ENCODE results near the gene SYS1. TPM values are rescaled to one million over a fixed set of nuclear protein-coding genes. Genes with fewer than 3 reads are reported as not detected.

SYS1 gene
- total RNA-seq, 1 donor from 2014 or later, result 29.2 TPM

- Mint-ChIP-seq H3K4me3 (peak overlapping the region; percentile 96), H3K9me3 (no peaks in the 10 kb centered on the region), H3K27me3 (no peaks in the 10 kb centered on the region), H3K4me1 (ENCODE audit: unreplicated experiment) (peaks cover 79% of the 10 kb centered on the region), H3K27ac (peak overlapping the region; percentile 96), H3K36me3 (peaks cover 17% of the 10 kb centered on the region)
- no peak for TF ChIP-seq CTCF (conservative IDR thresholded peaks at IDR 0.05)
- DNase-seq (ENCODE audit: extremely low spot score, unreplicated experiment), result no peak
These were observed 22.0 kb upstream of the SYS1 start for GRCh38 chr20:45340951-45341350.

GRCh38 chr20:45341579-45341938 lies 21.4 kb upstream of the SYS1 start:
- H3K9me3 Mint-ChIP-seq, result no peaks in the 10 kb centered on the region
- H3K27me3 Mint-ChIP-seq, result no peaks in the 10 kb centered on the region
- H3K4me3 Mint-ChIP-seq, result peak overlapping the region; percentile 96
- H3K36me3 Mint-ChIP-seq, result peaks cover 17% of the 10 kb centered on the region
- no peak for DNase-seq (ENCODE audit: extremely low spot score, unreplicated experiment)
- H3K27ac Mint-ChIP-seq, result peak overlapping the region; percentile 96
- no peak for TF ChIP-seq CTCF (conservative IDR thresholded peaks at IDR 0.05)
- peaks cover 81% of the 10 kb centered on the region for H3K4me1 Mint-ChIP-seq (ENCODE audit: unreplicated experiment)

- H3K36me3 Mint-ChIP-seq, result peaks cover 11% of the 10 kb centered on the region
- H3K9me3 Mint-ChIP-seq, result no peaks in the 10 kb centered on the region
- peak overlapping the region; percentile 96 for H3K4me3 Mint-ChIP-seq
- peak overlapping the region; percentile 96 for H3K27ac Mint-ChIP-seq
- no peaks in the 10 kb centered on the region for H3K27me3 Mint-ChIP-seq
- H3K4me1 Mint-ChIP-seq (ENCODE audit: unreplicated experiment), result peaks cover 81% of the 10 kb centered on the region
- no peak for TF ChIP-seq CTCF (conservative IDR thresholded peaks at IDR 0.05)
- DNase-seq (ENCODE audit: extremely low spot score, unreplicated experiment), result no peak
These were observed 20.8 kb upstream of the SYS1 start for GRCh38 chr20:45341939-45342854.

GRCh38 chr20:45342855-45343531 lies 20.0 kb upstream of the SYS1 start:
- H3K36me3 Mint-ChIP-seq, result peaks cover 8% of the 10 kb centered on the region
- peak overlapping the region; percentile 96 for H3K4me3 Mint-ChIP-seq
- H3K4me1 Mint-ChIP-seq (ENCODE audit: unreplicated experiment), result peaks cover 78% of the 10 kb centered on the region
- H3K27me3 Mint-ChIP-seq, result no peaks in the 10 kb centered on the region
- DNase-seq (ENCODE audit: extremely low spot score, unreplicated experiment), result no peak
- no peak for TF ChIP-seq CTCF (conservative IDR thresholded peaks at IDR 0.05)
- H3K9me3 Mint-ChIP-seq, result no peaks in the 10 kb centered on the region
- peak overlapping the region; percentile 96 for H3K27ac Mint-ChIP-seq

GRCh38 chr20:45343532-45344167 lies 19.3 kb upstream of the SYS1 start:
- peaks cover 75% of the 10 kb centered on the region for H3K4me1 Mint-ChIP-seq (ENCODE audit: unreplicated experiment)
- peak overlapping the region; percentile 96 for H3K4me3 Mint-ChIP-seq
- no peak for DNase-seq (ENCODE audit: extremely low spot score, unreplicated experiment)
- H3K36me3 Mint-ChIP-seq, result peaks cover 8% of the 10 kb centered on the region
- H3K27me3 Mint-ChIP-seq, result no peaks in the 10 kb centered on the region
- no peaks in the 10 kb centered on the region for H3K9me3 Mint-ChIP-seq
- peak overlapping the region; percentile 96 for H3K27ac Mint-ChIP-seq
- TF ChIP-seq CTCF (conservative IDR thresholded peaks at IDR 0.05), result no peak
